Panc1 (cell line): ENCODE measurements around the gene OBI1. TPM values are rescaled to one million over a fixed set of nuclear protein-coding genes. Genes with fewer than 3 reads are reported as not detected.

ENCODE experiments used
- ATAC-seq: fragments of 200-7000 bp; cut with Tn5 transposase; 2 replicates; pipeline ENCODE4 v1.9.1; 2020; ENCODE audit warnings: mild to moderate bottlenecking, moderate library complexity
- BruUV-seq: library from RNA; stranded (reverse); fragments of 400-500 nt; replicated peaks from 2 replicates; lab custom pipeline; 2021; lab: Mats Ljungman, UMichigan
- CTCF ChIA-PET: fragments of 300-600 bp; sonication (Branson Sonifier 250); formaldehyde crosslinking; loops from one replicate; lab custom pipeline; 2022; ENCODE audit warnings: antibody characterized with exemption; lab: Charles Lee
- POLR2A ChIA-PET: fragments of 300-600 bp; sonication (Branson Sonifier 250); formaldehyde crosslinking; loops from one replicate; lab custom pipeline; 2022; ENCODE audit warnings: antibody characterized with exemption; lab: Charles Lee
- DNase-seq: peaks from one replicate; pipeline ENCODE4 v3.0.0-alpha.2; 2010; ENCODE audit warnings: low read depth, low spot score
- H3K27ac ChIP-seq: 2 replicates; pipeline ENCODE4 v1.5.1; 2011; ENCODE audit warnings: mild to moderate bottlenecking, low read length, inconsistent platforms
- H3K27me3 ChIP-seq: fragments of 200-500 bp; sonication (Bioruptor generic); 2 replicates; pipeline ENCODE4 v1.6.0; 2014; ENCODE audit warnings: low read length, inconsistent platforms; ENCODE audit not compliant: control insufficient read depth, insufficient read depth
- H3K36me3 ChIP-seq: fragments of 200-500 bp; sonication (Bioruptor generic); 2 replicates; pipeline ENCODE4 v1.5.1; 2014; ENCODE audit warnings: inconsistent platforms, mild to moderate bottlenecking, low read length, moderate library complexity; ENCODE audit not compliant: control insufficient read depth, insufficient read depth
- H3K4me1 ChIP-seq: 2 replicates; pipeline ENCODE4 v1.5.1; 2011; ENCODE audit warnings: inconsistent platforms, mild to moderate bottlenecking, low read length, moderate library complexity; ENCODE audit not compliant: control insufficient read depth, insufficient read depth
- H3K4me3 ChIP-seq, 2 experiments: 2 replicates each; pipeline ENCODE4 v1.5.1; 2011 to 2012; ENCODE audit warnings: low read depth in 2 of 2, low read length in 2 of 2, mild to moderate bottlenecking in 2 of 2, inconsistent platforms in 1 of 2, moderate library complexity in 1 of 2
- H3K9me3 ChIP-seq: fragments of 200-500 bp; sonication (Bioruptor generic); 2 replicates; pipeline ENCODE4 v1.5.1; 2014; ENCODE audit warnings: low read depth, mild to moderate bottlenecking, inconsistent platforms, low read length, moderate library complexity; ENCODE audit not compliant: control insufficient read depth, insufficient read depth
- CTCF ChIP-seq: fragments of 450-650 bp; IDR thresholded peaks from 2 replicates; pipeline ENCODE4 v1.5.1; 2017; ENCODE audit warnings: mild to moderate bottlenecking
- POLR2AphosphoS5 ChIP-seq: IDR thresholded peaks from 2 replicates; pipeline ENCODE4 v1.6.1; 2012; ENCODE audit warnings: mild to moderate bottlenecking, low read depth, low read length, moderate library complexity
- REST ChIP-seq, 2 experiments: IDR thresholded peaks; 2 replicates each; pipeline ENCODE4 v1.6.1; 2011 to 2012; ENCODE audit warnings: low read depth in 2 of 2, control low read depth in 1 of 2, low read length in 1 of 2, mild to moderate bottlenecking in 1 of 2, moderate library complexity in 1 of 2; ENCODE audit not compliant: insufficient read depth in 1 of 2
- SIN3A ChIP-seq: IDR thresholded peaks from 2 replicates; pipeline ENCODE4 v1.6.1; 2012; ENCODE audit warnings: low read depth, mild to moderate bottlenecking, low read length, moderate library complexity, borderline replicate concordance; ENCODE audit not compliant: insufficient read depth
- TCF7L2 ChIP-seq: IDR thresholded peaks from 2 replicates; pipeline ENCODE4 v1.6.1; 2011; ENCODE audit warnings: mild to moderate bottlenecking, low read depth, low read length, inconsistent platforms
- in situ Hi-C: cut with HindIII; loops from 2 replicates; pipeline ENCODE4 v1.10.0; 2016; ENCODE audit warnings: low sequenced_read_pairs, low pct_unique_long_range_greater_than_20kb
- intact Hi-C: fragments of 100-400 bp; cut with micrococcal nuclease; formaldehyde crosslinking; loops from one replicate; pipeline ENCODE4 v1.10.0; 2022; ENCODE audit not compliant: unreplicated experiment
- total RNA-seq: library from RNA; stranded (reverse); gene quantifications from one replicate; pipeline ENCODE4 v1.2.1, GENCODE V29; 2021; ENCODE audit not compliant: unreplicated experiment

OBI1 gene
- total RNA-seq, 1 experiment from 2014 or later, result 9.1 TPM

DNA sequence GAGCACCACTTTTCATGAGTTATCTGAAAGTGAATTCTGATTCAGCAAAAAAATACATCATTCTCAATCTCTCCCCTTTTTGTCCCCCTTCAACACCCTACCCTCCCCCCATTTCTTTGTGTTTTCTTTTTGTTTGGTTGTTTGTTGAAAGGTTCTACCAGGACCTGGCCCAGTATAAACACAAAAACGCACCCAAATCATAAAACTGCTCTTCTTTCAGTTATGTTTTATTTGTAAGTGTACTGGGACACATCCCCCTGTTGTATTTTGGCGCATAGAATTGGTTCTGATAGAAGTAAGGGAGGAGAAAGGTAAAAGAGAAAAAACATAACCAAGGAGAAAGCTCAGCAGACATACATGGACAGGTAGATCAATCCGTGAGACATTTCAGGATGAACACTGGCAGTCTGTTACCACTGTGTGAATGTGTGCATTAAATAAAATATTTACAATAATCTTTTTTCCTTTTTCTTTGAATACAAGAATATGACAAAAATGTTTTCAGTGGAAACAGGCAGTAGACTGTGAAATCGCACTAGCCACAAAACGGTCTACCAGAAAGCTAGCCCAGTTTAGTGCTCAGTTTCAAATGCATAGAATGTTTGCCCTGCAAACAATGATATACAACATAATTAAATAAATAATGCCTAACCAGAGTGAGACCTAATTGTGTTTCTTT lies 59.9 kb downstream of the OBI1 start:
- no peaks in the 10 kb centered on the region for H3K36me3 ChIP-seq
- ChIA-PET POLR2A (no interaction called here), CTCF (no interaction called here)
- H3K4me1 ChIP-seq, result no peaks in the 10 kb centered on the region
- intact Hi-C loops (no loop called here), in situ Hi-C loops (no loop called here)
- ATAC-seq, result no peak
- H3K4me3 ChIP-seq, result no peak overlapping the region
- DNase-seq, result no peak
- H3K9me3 ChIP-seq, result no peaks in the 10 kb centered on the region
- peaks cover 2% of the 10 kb centered on the region; the same call in 1 of the 2 replicates for H3K27me3 ChIP-seq
- no TSS peak for BruUV-seq
- H3K27ac ChIP-seq, result no peak overlapping the region
- TF ChIP-seq POLR2AphosphoS5 (no peak), CTCF (no peak), SIN3A (no peak), TCF7L2 (no peak), REST (IDR thresholded peaks at IDR 0.05; ENCODE audit: insufficient read depth in 1 of 2, low read depth in 2 of 2, low read length in 1 of 2) (no peak)

DNA sequence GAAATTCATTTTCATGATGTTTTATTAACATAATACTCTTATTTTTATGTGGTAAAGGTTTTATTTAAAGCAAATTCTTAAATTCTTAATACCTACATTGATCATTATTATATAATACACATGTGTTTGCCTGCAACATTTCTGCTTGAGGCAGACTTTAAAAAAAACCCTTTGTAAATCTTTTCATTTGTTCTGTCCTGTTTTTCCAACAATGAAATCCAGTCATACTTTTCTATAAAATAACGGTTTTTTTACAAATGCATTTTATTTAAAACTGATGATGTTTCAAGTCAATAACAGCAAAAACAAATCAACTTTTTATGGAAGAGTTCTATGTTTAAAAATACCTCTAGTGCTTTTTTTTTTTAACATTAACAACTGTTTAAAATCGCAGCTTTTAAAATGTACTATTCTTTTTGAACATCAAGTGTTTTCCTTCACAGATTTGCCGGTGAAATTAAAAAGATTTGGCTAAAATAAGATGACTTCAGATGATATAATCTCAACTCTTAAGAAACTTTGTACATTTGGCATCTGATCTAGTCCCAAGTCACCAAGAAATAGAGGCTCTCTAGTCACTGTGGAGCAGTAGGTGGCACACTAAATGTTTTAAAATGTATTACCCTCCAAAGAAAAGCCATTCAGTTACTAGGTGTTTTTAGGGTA lies 60.7 kb downstream of the OBI1 start:
- Histone ChIP-seq H3K27ac (no peak overlapping the region), H3K9me3 (no peaks in the 10 kb centered on the region), H3K4me3 (no peak overlapping the region), H3K36me3 (no peaks in the 10 kb centered on the region), H3K27me3 (peaks cover 5% of the 10 kb centered on the region; the same call in 1 of the 2 replicates), H3K4me1 (no peaks in the 10 kb centered on the region)
- DNase-seq (no peak), ATAC-seq (no peak)
- CTCF ChIA-PET, result no interaction called here
- POLR2A ChIA-PET, result no interaction called here
- in situ Hi-C loops (no loop called here), intact Hi-C loops (no loop called here)
- no peak for TF ChIP-seq SIN3A
- TF ChIP-seq CTCF, result no peak
- no peak for TF ChIP-seq REST (IDR thresholded peaks at IDR 0.05; ENCODE audit: insufficient read depth in 1 of 2, low read depth in 2 of 2, low read length in 1 of 2)
- TF ChIP-seq POLR2AphosphoS5, result no peak
- no TSS peak for BruUV-seq
